Esophagus mucosa (tissue), 1 donor: Measurements from ENCODE around the gene SND1. TPM values are rescaled to one million over a fixed set of nuclear protein-coding genes. Genes with fewer than 3 reads are reported as not detected.
"Not testable (repeated sequence)": the region's sequence is repeated elsewhere in the genome, so short reads cannot be mapped to it uniquely, and the experiment has no call there.

Source experiments
- ATAC-seq: fragments of 200-7000 bp; cut with Tn5 transposase; one replicate; pipeline ENCODE4 v1.9.1; 2020
- total RNA-seq: library from RNA; stranded (reverse); gene quantifications from one replicate; pipeline ENCODE4 v1.2.4, GENCODE V29; 2023
- donor health status: DM: yes; HTN: yes; CAD: no.

The SND1 gene
- total RNA-seq, 1 donor from 2014 or later: 115 TPM

DNA sequence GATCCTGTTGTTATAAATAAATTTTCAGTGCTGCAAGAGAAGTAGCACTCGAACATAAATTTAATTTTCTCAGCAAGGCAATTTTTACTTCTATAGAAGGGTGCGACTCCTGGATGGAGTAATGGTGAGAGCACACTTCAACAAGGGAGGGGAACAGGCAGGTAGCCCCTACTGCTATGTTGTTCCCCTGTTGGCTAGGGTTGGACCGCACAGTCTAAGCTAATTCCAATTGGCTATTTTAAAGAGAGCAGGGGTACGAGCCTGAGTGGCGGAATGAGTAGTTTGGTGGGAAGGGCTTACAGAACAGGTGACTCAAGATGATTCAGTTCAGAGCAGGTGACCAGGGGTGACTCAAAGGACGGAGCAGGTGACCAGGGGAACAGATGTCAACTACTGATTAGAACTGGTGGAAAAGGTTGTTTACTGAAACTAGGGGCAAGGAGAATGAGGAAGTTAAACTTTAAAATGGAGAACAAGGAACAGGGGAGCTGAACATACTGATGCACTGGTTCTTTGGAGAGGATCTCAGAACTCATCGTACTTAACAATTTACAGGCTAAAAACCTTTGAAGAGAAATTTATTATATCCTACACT, 185.9 kb downstream of the SND1 start:
- ATAC-seq: not testable (repeated sequence)

DNA sequence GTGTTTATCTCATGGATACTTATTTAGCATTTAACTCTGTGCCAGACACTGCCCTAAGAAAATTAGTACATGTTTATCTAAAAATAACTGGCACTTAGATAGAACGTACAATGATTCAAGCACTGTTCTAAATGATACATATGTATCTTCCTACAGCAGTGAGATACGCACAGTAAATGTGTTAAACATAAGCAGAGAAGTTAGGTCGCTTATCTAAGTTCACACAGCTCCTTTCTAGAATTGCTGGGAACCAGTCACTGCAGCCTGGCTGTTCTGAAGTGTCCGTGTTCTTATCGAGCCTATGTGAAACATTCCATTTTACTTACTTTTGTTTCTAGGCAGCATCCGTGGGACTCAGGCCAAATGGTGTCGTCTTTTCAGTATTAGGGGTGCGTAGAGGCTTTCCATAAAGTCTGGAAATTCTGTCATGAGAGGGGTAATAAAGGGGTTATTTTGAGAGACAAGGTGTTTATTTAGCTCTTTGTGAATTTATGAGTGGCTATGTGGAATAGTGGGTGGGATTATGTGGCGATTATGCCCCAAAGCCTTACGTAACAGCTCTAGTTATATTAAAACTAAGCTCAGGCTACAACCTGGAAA, 186.9 kb downstream of the SND1 start:
- no peak for ATAC-seq

DNA sequence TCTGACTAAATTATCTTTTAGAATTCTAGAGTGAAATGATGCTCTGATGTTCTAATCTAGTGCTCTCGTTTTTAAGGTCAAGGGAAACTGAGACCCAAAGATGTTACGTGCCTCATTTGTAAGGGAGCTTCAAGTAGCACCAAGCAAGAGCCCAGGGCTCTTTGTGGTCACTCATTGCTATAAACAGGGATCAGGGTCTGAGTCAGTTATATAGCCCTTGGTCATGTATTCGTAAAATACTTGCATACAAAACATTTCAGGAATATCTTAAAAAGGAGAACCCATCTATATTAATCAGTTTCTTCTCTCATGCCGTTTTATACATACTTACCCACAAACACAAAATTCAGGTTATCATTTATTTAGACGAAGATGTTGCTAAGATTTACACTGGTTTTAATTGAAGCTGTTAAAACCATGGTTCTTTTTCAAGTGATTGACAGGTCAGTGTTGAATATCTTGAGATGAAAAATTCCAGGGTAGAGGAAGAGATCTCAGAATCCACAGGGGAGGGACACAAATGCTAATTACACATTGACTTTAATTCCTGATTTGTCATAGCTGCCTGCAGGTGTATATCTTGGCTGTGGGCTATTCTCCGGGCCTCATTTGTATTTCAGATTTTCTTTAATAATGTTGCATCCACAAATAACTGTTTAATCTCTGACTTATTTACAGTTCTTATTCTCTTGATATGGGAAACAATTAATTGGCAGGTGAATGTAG, 188.4 kb downstream of the SND1 start:
- no peak for ATAC-seq

DNA sequence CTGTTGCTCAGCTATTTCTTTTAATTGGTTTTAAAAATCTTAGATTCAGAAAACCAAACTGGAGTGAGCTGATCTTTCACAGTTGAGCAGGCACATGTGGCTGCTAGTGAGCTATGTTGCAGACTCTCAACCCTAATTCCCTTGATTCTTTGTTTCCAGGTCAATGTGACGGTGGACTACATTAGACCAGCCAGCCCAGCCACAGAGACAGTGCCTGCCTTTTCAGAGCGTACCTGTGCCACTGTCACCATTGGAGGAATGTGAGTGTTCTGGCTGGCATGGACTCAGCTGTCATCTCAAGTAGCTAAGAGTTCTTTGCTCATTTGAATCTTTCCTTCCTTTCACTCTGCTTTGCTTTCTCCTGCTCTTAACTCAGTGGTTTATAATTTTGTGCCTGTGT, 192.2 kb downstream of the SND1 start:
- ATAC-seq: no peak

DNA sequence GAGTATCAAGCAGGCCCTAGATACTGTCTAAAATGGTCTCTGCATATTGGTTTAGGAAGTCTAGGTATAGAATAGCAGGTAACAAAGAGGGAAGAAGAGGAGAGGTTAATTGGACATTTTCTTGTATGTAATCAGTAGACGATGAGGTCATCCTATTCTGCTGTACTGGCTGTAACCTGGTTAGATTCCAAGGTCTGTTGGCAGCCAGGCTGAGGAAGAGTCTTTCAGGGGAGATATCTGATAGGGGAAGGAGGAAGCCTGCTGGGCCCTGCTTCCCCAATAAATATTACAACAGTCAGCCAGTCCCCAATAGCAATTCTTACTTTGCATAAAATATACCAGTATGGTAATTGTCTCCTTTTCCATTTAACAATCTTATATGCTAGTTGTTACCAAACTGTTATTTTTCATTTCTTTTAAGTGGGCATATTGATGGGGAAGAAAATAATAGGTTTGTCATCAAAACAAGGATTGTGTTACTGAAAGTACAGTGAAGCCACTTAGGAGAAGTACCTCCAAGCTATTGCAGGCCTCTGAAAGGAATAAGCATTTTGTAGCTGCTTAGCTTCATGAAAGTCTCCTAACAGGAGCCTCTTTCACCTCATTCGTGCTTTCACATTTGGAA, 192.8 kb downstream of the SND1 start:
- no peak for ATAC-seq

DNA sequence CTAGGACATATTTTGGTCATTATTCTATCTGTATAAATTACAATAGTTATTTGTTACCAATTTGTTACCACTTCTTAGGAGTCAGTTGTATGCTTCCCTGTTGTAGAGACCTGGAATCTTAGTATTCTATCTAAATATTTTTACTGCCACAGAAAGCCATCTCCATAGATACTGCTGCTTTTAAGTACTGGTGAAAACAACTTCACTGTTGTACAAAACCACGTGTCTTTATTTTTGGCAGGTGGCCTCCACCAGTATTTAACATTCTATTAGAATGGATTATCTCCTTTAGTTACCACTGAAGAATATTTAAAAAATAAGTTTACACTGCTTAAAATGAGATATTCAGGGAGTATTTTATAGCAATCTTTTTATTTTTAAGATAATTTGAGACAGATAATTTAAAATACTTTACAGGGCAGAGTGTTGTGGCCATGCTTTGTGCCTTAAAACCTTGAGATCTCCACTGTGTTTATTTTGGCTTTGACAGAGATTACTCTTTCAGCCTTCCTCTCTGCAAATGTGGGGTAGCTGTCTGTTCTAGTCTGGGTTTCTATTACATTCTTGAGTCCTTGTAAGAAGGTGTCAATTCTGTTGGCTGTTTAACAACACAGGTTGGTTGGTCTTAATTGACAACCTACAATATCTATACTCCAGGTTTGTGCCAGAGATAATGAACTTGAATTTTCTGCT, 193.7 kb downstream of the SND1 start:
- no peak for ATAC-seq

DNA sequence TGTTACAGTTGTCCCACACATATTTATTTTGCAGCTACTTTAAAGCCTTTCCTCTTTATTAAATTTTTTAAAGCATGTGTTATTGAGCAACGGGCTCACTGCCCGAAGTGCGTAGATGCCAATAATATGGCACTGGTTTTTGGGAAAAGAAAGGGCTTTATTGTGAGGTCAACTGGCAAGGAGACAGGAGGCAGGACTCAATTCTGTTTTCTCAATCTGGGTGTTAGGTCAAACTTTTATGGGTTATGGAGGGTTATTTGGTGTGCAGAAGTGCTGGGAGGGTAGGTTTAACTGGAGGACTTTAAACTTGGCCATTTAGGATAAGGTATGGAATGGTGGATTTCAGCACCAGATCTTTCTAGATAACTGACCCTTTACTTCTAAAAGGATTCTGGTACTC, 195.6 kb downstream of the SND1 start:
- ATAC-seq: no peak

DNA sequence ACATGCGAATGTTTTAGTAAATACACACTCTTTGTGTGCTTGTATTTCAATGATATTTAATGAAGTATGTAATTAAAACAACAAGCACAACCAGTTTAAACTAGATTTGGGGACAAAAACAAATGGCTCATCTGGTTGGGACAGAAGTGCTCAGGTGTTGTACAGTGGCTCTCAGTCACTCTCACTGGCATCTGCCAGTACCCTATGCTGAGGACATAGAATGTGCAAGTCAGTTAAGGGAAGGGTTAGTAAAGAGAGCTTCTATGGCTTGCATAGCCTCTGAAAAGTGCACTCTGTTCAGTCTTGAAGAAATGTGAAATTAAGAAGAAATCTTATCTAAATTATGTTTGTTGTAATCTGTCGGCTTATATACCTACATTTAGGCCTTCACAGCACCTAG, 196.2 kb downstream of the SND1 start:
- ATAC-seq: no peak

DNA sequence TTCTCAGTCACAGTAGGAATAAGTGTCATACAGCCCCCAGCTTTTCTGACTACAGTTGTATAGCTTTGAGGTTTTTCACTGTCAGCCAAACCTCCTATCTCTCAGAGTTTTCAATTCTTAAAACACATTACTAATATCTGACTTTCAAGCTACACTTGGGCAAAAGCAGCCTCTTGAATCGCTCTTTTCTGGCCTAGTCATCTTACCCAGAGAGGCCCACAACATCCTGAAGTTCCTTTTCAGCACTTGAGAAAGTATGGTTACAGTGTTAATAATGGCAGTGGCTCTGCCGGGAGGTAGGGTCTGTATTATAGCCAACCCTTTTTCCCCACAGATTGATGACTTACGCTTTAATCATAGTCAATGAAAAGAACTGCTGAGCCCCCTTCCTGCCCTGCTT, 198.2 kb downstream of the SND1 start:
- ATAC-seq: no peak

DNA sequence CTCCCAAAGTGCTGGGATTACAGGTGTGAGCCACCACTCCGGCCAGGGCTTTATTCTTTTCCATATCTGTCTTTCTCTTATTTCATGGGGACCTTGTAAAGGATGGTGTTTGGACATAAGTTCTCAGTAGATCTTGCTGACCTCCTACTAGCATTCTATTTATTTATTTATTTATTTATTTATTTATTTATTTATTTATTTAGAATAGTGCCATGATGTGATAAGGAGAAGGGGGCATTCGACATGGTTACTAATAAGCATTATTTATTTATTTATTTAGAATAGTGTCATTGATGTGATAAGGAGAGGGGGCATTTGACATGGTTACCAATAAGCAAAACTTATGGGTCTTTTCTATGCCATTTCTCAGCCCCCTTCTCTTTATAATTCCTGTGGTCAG, 202.4 kb downstream of the SND1 start:
- no peak for ATAC-seq

DNA sequence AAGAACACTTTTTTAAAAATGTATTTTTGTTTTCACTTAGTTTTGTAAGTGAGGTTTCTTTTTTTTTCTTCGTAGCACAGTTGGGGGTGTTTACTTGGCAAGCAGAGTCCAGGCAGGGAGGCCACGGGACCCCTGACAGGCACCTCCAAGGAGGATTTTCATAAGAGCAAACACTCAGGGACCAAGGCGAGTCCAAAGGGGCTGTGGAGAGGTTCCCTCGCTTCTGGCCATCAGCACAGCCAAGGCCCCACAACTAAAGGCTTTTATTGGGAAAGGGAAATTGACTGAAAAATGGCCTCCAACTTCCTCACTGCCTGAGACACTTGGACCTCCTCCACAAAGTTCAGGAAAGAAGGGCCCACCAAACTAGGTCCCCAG, 205.5 kb downstream of the SND1 start:
- no peak for ATAC-seq

DNA sequence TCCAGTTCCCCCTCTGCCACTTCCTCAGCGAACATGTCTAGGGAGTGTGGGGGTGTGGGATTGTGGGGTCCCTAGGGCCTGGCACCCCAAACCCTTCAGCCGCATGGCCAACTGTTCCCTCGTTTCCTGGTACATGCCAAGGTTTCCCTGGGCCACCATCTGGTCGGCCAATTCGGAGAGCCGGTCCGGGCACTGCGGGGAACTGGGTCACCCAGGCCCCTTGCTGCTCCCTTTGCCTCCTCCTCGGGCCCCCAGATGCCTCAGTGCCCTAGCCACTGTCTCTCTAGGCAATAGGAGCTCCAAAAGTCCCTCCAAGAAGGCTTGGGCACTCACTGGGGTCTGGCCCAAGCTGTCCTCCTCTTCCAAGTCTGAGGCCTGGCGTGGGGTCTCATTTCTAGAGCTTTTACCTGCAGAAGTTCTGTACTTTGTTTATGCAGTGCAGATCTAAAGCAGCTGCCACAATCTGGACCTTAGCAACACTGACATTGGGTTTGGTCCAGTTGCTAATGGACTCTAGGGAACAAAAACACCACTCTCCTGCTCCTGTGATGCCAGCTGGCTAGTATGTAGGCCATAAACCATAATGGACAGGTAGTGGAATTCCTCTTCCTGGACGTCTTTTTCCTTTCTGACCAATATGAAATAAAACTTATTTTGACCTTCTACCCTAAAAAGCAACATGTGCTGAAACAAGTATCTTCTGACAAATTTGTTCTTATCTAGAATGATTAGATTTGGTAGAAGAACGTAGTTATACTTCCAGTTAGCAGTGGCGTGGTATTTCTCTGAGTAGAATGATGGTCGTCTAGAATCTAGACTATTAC, 206.3 kb downstream of the SND1 start:
- no peak for ATAC-seq

DNA sequence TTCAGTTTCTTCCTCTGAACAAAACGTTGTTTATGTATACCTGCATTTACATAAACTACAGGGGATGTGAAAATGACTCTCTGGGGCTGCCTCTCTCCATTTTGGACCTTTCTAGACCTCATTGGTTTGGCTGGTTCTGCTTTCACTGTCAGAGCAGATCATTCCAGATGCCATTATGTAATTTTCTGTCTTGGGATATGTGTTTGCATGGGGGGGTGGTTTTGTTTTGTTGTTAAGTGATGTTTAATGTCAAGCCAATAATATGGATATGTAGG, 206.9 kb downstream of the SND1 start:
- no peak for ATAC-seq

DNA sequence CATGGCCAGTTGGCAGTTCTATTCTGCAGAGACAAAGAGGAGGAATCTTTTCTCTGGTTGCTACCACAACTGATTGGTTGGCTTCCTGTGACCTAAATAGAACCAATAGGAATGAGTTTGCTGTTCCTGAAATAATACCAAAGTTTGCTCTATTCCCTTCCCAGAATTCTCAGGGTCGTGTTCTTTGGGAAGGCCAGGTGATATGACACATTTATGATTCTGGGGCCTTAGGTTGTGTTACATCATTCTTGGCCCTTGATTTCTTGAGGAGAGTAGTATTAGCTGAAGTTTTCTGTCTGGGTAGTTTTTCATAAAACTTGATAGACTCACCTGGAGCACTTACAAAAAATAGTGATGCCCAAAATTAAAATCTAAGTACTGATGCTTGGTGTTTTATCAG, 207.3 kb downstream of the SND1 start:
- ATAC-seq: no peak

DNA sequence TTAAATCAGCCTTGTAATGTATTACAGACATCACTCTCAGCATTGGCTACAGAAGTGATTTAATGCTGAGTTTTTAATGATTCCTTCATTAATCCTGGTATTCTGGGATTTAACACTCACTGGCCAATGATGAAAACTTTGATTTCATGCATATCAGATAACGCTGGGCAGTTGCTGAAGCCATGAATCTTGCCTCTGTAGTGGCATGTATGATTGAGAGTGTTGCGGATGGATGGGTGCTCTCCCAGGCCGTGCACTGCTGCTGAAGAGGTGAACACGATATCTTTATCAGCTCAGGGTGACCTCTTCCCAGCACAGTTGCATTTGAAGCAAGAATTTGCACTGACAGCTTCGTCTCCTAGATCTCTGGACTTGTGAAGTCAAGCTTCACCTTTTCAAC, 210.5 kb downstream of the SND1 start:
- no peak for ATAC-seq

DNA sequence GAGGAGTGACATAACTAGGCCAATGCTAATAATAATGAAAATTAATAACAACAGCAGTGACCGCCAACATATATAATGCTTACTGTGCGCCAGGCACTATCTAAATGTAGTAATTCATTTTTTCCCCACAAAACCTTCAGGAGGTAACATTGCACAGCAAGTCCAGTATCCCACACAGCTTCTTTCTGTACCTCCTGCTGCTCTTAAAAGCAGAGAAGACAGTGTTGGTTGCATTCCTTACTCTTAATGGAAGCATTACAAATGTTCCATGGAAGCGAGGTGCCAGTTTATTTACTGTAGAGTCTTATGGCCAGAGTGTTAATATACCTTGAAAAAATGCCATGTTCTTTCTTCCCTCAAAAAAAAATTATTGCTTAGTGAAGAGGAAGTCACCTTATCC, 211.1 kb downstream of the SND1 start:
- ATAC-seq: no peak

DNA sequence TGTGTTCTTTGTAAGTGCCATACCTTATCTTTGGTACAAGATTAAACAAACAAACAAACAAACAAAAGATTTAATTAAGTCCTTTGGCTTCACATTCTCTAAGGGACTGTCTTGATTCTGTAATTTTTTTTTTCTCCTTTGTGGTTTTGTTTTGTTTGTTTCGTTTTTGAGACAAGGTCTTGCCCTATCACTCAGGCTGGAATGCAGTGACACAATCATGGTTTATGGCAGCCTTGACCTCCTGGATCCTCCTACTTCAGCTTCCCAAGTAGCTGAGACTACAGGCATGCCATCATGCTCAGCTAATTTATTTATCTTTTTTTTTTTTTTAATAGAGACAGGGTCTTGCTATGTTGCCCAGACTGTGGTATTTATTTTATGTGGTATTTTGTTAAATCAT, 213.5 kb downstream of the SND1 start:
- ATAC-seq: no peak

DNA sequence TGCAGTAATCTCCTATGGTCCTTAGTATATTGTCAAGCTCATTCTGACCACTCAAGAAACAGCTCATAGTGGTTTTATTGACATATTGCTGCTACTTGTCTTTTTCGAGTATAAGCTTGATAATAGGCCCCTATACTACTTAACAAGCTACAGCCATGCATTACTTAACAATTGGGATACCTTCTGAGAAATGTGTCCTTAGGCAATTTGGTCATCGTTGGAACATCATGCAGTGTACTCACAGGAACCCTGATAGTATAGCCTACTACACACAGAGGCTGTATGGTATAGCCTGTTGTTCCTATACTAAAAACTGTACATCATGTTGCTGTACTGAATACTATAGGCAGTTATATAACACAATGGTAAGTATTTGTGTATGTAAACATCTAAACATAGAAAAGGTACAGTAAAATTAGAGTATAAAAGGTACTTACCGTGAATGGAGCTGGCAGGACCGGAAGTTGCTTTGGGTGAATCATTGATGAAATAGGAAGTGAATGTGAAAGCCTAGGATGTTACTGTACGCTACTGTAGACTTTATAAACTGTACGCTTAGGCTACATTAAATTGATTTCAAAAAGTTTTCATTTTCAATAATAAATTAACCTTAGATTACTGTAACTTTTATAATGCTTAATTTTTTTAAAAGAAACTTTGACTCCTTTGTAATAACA, 218.4 kb downstream of the SND1 start:
- ATAC-seq: no peak

DNA sequence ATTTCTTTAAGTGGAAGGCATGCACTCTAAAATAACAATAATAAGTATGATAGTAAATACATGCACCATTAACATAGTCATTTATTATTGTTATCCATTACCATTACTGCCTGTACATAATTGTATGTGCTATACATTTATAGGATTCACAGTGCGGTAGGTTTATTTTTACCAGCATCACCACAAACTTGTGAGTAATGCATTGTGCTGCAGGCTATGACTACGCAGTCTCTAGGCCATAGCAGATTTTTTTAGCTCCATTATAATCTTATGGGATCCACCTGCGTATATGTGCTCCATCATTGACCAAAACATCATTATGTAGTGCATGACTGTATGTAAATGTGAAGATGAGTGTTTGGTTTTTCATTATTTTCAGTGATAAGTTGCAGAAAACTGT, 219.2 kb downstream of the SND1 start:
- no peak for ATAC-seq

DNA sequence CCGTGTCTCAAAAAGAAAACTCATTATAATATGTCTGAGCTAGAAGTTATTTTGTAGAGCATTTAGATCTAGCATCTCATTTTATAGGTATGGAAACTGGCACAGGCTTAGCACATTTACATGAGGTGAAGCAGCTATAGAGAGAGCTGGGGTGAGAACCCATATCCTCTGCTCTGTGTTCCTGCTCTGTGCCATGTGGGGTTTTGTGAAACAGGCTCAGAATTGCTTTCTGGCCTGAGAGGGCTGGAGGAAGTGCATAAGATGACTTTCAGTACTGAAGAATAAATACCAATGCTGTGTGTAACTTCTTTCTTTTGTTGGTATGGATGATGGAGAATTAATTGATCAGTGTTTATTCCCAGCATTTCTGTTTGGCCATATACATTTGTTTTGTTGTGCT, 220.1 kb downstream of the SND1 start:
- ATAC-seq: no peak

DNA sequence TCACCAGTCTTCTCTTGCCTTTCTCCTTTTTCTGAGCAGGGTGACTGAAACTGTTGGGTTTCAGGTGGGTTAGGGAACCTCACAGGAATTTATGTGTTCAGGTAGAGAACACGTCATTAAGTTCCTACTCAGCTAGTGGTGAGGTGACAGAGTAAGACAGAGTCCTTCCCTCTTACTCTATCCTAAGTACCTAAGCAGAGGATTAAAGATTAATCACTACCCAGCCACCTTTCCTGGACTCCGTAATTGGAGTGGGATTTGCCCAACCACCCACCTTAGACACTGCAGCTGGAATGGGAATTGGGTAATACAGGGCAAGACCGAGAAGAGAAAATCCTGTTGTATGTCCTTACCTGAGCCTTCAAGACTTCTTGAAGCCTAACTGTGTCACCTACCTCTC, 221.2 kb downstream of the SND1 start:
- ATAC-seq: no peak
